Measurements from ENCODE around the gene DUS2. TPM values are rescaled to one million over a fixed set of nuclear protein-coding genes. Genes with fewer than 3 reads are reported as not detected.

The DUS2 gene
- total and polyA plus RNA-seq, 9 of the 15 experiments (the other 6 are each of a cell fraction or from before 2014, with no cell fraction given), result 5.8 to 22.5 (median 20.6) TPM

DNA sequence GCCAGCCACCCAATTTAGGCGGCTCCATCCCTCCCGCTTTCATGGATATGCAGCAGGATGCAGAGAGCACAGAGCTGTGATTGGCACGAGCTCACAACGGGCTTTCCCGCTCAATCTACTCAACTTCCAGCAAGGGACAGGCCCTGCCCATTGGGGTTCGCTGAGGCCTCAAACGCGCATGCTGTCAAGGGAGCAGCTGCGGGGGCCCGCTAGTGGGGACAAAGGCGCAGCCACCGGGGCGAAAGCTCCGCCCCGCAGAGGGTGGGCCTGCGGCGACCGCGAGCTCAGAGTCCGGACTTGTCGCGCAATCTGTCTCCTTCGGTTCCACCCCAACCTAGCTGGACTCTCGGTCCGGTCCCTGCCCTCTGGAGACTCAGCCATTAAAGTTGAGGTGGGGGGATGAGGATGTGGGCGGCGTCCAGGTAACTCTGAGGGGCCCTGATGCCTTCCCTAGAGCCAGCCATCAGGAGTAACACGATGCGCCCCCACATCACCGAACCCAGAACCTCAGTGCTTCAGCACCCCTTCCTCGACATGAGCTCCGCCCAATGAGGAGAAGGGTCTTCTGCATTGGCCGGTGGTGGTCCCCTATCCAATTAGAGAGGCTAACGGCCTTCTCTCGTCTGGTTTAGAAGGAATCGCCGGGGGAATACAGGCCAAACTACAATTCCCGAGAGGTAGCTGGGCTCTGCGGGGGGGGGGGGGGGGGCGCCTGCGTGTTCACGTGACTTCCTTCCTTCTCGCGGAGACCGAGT, 61.6 kb downstream of the DUS2 start (continued):
- TF ChIP-seq FIP1L1 (IDR thresholded peaks at IDR 0.05; ENCODE audit: low read depth, low read length, poor library complexity, severe bottlenecking), result no peak
- TF ChIP-seq, protein P1, sequence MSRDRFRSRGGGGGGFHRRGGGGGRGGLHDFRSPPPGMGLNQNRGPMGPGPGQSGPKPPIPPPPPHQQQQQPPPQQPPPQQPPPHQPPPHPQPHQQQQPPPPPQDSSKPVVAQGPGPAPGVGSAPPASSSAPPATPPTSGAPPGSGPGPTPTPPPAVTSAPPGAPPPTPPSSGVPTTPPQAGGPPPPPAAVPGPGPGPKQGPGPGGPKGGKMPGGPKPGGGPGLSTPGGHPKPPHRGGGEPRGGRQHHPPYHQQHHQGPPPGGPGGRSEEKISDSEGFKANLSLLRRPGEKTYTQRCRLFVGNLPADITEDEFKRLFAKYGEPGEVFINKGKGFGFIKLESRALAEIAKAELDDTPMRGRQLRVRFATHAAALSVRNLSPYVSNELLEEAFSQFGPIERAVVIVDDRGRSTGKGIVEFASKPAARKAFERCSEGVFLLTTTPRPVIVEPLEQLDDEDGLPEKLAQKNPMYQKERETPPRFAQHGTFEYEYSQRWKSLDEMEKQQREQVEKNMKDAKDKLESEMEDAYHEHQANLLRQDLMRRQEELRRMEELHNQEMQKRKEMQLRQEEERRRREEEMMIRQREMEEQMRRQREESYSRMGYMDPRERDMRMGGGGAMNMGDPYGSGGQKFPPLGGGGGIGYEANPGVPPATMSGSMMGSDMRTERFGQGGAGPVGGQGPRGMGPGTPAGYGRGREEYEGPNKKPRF (IDR thresholded peaks at IDR 0.05; ENCODE audit: low read depth, low read length), result no peak
- TF ChIP-seq SMARCA4 (IDR thresholded peaks at IDR 0.05), result no peak
- TF ChIP-seq PHB2 (IDR thresholded peaks at IDR 0.05; ENCODE audit: low read depth), result no peak
- peak in 1 of 2 experiments; percentile 94; a peak in 2 of 3 replicates for TF ChIP-seq CBX3 (IDR thresholded peaks at IDR 0.05; ENCODE audit: borderline replicate concordance in 1 of 2, low read length in 2 of 2)
- TF ChIP-seq GTF2E2 (tag; IDR thresholded peaks at IDR 0.05), result no peak; the same call in 1 of the 2 replicates
- no peak; the same call in 1 of the 2 replicates for TF ChIP-seq KAT7 (CRISPR knock-in tag; IDR thresholded peaks at IDR 0.05; ENCODE audit: borderline replicate concordance)
- no peak for TF ChIP-seq POLR3A (IDR thresholded peaks at IDR 0.05; ENCODE audit: borderline replicate concordance, extremely low read depth, insufficient read depth, insufficient read length)
- no peak for TF ChIP-seq BMI1 (IDR thresholded peaks at IDR 0.05; ENCODE audit: low read length)
- TF ChIP-seq TARDBP (IDR thresholded peaks at IDR 0.05), result no peak
- TF ChIP-seq, protein P2, sequence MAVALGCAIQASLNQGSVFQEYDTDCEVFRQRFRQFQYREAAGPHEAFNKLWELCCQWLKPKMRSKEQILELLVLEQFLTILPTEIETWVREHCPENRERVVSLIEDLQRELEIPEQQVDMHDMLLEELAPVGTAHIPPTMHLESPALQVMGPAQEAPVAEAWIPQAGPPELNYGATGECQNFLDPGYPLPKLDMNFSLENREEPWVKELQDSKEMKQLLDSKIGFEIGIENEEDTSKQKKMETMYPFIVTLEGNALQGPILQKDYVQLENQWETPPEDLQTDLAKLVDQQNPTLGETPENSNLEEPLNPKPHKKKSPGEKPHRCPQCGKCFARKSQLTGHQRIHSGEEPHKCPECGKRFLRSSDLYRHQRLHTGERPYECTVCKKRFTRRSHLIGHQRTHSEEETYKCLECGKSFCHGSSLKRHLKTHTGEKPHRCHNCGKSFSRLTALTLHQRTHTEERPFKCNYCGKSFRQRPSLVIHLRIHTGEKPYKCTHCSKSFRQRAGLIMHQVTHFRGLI (CRISPR knock-in tag; IDR thresholded peaks at IDR 0.05), result no peak
- TF ChIP-seq FOXA3 (CRISPR knock-in tag; conservative IDR thresholded peaks at IDR 0.05 in 1 of 2, IDR thresholded peaks at IDR 0.05 in 1 of 2), result no peak
- no peak for TF ChIP-seq SIRT6 (IDR thresholded peaks at IDR 0.05; ENCODE audit: low read depth, low read length)
- TF ChIP-seq, protein P3, sequence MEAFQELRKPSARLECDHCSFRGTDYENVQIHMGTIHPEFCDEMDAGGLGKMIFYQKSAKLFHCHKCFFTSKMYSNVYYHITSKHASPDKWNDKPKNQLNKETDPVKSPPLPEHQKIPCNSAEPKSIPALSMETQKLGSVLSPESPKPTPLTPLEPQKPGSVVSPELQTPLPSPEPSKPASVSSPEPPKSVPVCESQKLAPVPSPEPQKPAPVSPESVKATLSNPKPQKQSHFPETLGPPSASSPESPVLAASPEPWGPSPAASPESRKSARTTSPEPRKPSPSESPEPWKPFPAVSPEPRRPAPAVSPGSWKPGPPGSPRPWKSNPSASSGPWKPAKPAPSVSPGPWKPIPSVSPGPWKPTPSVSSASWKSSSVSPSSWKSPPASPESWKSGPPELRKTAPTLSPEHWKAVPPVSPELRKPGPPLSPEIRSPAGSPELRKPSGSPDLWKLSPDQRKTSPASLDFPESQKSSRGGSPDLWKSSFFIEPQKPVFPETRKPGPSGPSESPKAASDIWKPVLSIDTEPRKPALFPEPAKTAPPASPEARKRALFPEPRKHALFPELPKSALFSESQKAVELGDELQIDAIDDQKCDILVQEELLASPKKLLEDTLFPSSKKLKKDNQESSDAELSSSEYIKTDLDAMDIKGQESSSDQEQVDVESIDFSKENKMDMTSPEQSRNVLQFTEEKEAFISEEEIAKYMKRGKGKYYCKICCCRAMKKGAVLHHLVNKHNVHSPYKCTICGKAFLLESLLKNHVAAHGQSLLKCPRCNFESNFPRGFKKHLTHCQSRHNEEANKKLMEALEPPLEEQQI (IDR thresholded peaks at IDR 0.05), result no peak
- TF ChIP-seq THRAP3 (IDR thresholded peaks at IDR 0.05; ENCODE audit: borderline replicate concordance), result no peak
- TF ChIP-seq ETV1 (tag; conservative IDR thresholded peaks at IDR 0.05; ENCODE audit: low read depth), result 0 out of 2 replicates have a peak, but pooled peaks have one; percentile 25
- no peak for TF ChIP-seq ZNF398 (CRISPR knock-in tag; IDR thresholded peaks at IDR 0.05)
- no peak for TF ChIP-seq RHOXF2B (CRISPR knock-in tag; conservative IDR thresholded peaks at IDR 0.05)
- TF ChIP-seq PTRF (tag; IDR thresholded peaks at IDR 0.05), result no peak
